Embryonic facial prominence (tissue), 1 donor: ENCODE measurements around the gene FAAH2.
"Not testable (repeated sequence)": the region's sequence is repeated elsewhere in the genome, so short reads cannot be mapped to it uniquely, and the experiment has no call there.

ENCODE experiments used
- DNase-seq: peaks from one replicate; pipeline ENCODE4 v3.0.0-alpha.2; 2016; ENCODE audit errors: extremely low spot score

The FAAH2 gene

DNA sequence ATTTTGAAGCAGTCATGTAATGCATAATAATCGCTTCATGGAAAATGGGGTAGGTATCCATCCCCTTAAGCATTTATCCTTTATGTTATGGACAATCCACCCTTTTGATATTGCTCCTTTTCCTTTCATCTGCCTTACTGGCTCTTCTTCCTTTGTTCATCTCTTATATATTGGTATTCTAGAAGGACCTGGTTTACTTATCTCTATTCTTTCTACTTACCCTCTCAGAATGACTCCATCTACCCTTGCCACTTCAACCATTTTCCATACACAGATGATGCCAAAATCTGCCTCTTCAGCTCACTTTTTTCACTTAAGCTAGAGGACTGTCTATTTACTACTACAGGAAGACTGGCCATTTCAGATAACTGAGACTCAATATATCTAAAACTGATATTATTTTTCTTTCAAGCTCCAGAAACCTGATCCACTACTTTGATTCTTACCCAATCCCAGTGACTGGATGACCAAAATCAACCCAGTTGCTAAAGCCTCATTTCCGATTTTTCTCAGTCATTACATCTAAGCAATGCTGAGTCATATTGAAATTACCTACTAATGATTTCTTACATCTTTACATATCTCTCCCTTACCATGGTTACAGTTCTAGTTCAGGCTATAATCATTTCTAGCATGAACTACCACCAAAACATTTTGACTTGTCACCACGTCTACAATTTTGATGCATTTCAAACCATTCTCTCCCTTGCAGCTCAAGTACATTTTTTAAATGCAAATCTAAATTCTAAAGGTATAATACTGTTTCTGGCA lies 93.7 kb downstream of the FAAH2 start:
- no peak for DNase-seq

DNA sequence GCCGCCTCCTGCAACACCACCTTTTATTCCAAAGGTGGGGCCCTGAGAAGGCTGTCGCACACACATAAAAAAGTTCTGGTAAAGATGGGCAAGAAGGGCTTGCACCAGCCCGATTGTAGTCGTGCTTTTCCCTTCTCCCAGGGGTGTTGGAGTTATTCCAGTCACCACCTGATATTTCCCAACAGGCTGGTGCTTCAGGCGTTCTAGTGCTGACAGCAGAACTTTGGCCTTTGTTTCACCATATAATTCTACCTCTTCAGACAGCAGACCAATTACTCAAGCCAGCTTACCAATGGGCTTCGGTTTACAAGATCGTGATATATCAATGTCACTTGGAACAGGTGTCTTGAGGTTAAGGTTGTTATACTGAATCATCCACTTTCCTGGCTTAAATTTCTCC lies 107.7 kb downstream of the FAAH2 start:
- not testable (repeated sequence) for DNase-seq

DNA sequence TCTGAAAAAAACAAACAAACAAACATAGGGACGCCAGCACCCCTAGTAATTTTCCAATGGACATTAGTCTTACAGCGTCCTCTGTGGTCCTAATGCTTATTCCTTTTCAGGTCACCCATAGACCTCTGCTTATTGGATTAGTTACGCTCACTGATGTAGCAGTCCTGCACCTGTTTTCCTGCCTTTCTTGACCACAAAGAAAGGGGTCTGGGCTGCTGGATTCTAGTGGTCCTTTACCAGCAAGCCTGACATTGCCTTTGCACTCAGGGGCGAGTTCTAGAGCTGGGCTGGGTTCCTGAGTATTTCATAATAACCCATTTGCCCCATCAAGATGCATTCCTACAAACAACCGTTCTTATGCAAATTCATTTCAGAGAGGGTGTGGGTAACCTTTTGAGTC lies 116.7 kb downstream of the FAAH2 start:
- not testable (repeated sequence) for DNase-seq

DNA sequence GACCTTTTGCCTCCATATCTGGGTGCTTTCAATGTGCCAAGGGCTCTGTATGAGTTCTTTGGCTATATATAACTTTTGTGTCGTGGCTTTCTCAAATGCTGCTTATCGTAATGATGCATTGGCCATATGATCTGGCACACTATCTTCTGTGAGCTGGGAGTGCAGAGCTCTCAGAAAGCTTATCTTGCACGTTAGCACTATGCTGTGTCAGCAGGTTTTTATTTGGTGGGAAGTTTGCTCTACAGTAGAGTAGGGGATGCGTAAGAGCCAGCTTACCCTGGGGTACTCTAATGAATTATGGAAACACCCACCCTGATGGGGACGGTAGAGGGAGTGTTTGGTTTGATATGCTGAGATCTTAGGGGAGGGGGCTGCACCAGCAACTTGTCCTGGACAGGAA lies 119.6 kb downstream of the FAAH2 start:
- DNase-seq: no peak

DNA sequence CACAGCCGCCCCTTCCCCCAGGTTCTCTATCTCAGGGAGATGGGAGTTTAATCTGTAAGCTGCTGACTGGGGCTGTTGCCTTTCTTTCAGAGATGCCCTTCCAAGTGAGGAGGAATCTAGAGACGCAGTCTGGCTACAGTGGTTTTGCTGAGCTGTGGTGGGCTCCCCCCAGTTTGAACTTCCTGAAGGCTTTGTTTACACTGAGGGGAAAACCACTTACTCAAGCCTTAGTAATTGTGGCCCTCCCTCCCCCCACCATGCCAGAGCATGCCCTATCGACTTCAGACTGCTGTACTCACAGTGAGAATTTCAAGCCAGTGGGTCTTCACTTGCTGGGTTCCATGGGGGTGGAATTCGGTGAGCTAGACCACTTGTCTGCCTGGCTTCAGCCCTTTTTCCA lies 131.3 kb downstream of the FAAH2 start:
- DNase-seq: no peak

DNA sequence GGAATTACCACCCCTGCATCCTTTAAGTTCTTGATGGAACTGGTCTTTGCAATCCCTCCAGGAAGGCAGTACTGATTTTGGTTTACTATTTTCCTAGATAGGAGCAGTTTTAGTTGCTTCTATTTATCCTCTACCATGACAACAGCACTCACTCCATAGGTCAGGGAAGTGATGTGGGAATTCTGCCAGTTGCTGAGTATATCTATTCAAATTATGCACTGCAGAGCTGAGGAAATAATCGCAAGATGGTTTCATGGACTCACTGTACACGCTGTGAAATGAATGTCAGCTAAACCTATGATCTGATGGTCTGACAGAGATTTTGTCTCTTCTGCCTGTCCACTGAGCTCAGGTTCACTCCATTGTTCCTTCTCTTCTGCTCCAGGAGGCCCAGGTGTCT lies 135.8 kb downstream of the FAAH2 start:
- no peak for DNase-seq

DNA sequence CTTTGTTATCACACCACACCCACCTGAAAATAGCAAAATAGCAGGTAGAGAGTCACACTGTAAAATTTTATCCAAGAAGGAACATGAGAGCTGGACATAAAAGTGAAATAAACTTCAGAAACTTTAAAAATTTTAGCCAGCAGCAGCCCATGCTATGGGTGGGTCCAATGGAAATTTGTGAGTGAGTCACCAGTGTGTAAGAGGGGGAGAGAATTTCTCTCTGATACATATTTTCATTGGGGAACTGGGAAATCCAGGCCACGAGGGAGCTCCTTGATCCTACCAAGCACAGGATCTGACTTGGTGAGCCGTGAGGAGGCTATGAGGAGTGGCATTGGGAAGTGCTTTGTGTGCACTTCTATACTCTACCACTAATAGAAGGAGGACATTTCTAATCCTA lies 136.3 kb downstream of the FAAH2 start:
- no peak for DNase-seq

DNA sequence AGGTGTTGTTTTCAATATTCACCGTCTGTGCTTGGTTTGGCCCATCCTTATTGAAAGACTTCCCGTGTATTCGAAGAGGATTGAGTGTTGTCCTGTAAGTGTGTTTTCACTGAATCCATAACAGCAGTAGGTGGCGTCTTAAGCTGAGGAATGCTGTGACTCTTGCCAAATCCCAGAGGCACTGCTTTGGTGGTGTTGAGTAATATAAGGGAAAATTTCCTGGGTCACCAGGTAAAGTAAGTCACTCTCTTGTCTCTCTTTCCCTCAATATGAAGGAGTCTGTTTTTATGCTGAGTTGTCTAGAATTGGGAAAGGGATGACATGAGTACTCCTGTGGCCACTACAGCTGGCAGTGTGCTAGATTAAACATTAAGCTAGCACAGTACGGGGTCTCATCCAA lies 158.6 kb downstream of the FAAH2 start:
- no peak for DNase-seq

DNA sequence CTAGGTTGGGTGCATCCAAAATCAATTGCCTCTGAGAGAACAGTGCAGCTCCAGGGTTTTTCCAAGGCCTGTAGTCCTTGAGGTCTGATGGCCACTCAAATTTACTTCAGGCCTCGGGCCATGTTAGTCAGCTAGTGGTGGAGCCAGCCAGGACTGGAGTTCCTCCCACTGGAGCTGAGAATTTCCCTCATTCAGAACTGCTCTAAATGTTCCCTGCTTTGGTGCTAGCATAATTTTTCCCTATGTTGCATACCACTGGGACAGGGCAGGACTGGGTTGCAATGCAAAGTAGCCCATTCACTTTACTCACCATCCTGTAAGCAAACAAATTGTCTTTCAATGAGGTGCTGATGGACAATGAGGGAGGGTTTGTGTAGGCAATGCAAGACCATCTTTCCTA lies 159.3 kb downstream of the FAAH2 start:
- DNase-seq: no peak

DNA sequence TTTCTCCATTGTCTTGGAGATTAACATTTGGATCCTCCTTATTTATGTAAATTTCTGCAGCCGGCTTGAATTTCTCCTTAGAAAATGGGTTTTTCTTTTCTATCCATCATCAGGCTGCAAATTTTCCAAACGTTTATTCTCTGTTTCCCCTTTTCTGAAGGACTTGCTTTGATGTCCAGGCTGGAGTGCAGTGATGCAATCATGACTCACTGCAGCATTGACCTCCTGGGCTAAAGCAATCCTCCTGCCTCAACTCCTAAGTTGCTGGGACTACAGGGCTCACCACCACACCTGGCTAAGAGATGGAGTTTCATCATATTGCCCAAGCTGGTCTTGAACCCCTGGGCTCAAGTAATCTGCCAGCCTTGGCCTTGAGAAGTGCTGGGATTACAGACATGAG lies 161.3 kb downstream of the FAAH2 start:
- no peak for DNase-seq

DNA sequence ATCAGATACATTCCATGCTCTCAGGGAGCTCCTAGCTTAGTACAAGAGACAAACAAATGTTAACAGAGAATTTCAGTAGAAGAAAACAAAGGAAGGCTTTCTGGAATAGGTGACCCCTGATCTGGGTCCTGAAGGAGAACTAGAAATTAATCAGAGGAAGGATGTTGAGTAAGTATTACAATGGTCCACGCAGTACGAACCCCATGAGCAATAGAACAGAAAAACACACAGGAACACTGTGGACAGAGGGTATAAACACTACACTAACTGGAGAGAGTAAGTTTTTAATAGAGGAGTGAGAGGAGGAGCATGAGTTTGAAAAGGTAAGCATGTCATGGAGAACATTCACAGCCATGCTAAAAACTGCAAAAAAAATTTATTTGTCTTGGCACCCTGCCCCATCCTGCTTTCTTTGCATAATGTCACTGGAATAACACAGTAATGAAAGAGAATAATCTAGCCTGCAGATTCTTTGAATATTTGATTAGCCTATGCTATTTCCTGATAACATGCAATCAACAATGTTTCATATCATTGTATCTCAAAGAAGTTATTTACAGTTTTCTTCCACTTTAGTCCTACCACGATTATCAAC lies 165.0 kb downstream of the FAAH2 start:
- DNase-seq: no peak

DNA sequence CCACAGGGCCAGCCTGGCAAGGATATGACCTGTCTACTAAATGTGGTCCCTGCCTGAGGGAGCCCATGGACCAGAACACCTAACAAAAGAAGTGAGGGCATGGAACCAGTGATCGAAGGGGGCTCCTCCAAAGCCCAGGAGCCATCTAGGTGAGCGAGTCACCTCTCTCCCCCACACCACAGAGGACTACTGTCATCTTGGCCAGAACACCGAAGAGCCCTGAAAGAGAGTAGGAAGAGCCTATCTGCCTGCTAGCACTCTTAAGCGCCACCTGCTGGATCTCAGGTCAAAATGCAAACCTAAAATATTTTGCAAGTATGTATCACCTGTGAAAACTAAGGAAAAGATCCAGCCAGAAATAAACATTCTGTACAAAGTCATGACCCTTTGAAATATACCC lies 167.4 kb downstream of the FAAH2 start:
- DNase-seq: no peak

DNA sequence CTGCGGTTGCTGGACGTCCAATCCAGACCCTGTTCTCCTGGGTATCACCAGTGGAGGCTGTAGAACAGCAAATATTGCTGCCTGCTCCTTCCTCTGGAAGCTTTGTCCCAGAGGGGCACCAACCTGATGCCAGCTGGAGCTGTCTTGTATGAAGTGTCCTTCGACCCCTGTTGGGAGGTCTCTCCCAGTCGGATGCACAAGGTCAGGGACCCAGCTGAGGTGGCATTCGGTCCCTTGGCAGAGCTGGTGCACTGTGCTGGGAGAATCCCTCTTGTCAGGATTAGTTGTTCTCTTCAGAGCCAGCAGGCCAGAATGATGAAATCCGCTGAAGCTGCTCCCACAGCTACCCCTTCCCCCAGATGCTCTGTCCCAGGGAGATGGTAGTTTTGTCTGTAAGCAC lies 195.0 kb downstream of the FAAH2 start:
- DNase-seq: no peak

DNA sequence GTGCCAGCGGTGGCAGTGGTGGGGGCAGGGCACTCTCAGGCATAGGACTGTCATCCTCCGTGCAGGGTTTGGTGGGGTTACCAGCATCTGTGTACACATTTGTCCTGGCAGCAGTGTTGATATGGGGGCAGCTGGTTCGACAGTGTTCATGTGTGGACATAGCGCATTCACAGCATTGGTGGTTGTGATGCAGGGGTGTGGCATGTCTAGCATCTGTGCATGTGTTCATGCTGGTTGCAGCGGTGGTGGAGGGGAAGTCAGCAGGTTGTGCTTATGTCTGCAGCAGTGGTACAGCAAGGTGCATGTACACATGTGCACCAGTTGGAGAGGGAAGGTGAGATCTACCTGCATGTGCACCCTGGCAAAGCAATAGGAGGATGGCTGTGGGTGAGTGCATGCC lies 230.0 kb downstream of the FAAH2 start:
- no peak for DNase-seq

DNA sequence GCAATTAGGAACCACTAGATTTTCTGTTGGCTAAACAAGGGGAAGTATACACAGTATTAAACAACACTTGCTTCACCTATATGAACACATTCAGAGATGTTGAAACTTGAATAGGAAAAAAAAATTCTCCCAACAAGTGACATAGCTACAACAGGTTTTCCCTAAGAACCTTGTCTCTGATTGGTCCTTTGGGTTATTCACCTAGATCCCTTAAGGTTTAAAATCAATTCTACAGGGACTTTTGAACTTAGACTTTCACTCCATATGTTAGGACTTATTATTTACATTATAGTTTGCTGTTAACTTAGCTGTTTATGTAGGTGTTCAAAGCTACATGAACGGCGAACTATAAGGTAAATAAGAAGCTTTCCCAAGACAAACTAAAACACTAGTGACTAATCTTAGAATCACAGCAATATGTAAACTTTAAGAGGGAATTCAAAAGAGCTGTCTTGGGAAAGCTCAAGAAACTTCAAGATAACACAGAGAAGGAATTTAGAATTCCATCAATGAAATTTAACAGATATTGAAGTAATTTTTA lies 233.1 kb downstream of the FAAH2 start:
- no peak for DNase-seq

DNA sequence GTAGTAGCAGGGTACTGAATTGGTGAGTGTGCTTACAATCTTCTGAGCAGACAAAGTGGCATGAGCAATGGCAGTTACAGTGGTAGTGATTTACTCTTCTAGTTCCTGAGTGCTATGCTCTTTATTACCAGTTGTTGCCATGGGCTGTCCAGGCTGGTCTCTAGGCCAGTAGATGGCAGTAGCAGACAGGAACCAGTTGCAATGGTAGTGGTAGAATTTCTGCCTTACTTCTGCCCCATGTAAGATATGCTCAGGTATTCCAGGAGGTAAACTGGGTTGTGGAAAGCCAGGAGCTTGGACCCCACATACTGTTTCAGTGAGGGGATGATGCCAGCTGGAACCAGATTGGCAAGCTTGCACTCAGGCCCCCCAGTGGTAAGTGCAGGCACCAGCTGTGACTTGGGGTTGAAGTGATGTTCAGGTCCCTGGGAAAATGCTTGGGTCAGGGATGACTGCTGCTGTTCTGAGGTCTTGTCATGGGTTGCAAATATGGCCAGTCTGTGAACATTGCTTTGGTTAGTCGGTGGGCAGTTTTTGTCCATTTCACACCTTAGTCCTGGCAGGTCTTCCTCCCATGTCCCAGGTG lies 242.3 kb downstream of the FAAH2 start:
- DNase-seq: no peak
